Liver (tissue), 9 donors: Measurements from ENCODE around the gene MDN1. TPM values are rescaled to one million over a fixed set of nuclear protein-coding genes. Genes with fewer than 3 reads are reported as not detected.

ENCODE experiments used
- DNase-seq: peaks from one replicate; pipeline ENCODE4 v3.0.0-alpha.2; 2017; ENCODE audit warnings: low spot score
- H3K27ac ChIP-seq, 2 donors: one replicate each; pipeline ENCODE4 v1.7.0; 2013; ENCODE audit warnings: inconsistent platforms in 2 of 2, low read length in 2 of 2, control low read depth in 1 of 2, low read depth in 1 of 2, mild to moderate bottlenecking in 1 of 2
- H3K27me3 ChIP-seq, 4 donors: one replicate each; pipeline versions ENCODE4 v1.6.1 to v1.7.0; 2013; ENCODE audit warnings: low read length in 3 of 4, inconsistent platforms in 1 of 4, mild to moderate bottlenecking in 1 of 4, moderate library complexity in 1 of 4; ENCODE audit not compliant: control insufficient read depth in 4 of 4, insufficient read depth in 4 of 4
- H3K36me3 ChIP-seq, 4 donors: one replicate each; pipeline versions ENCODE4 v1.6.1 to v1.7.0; 2013; ENCODE audit warnings: low read length in 3 of 4, mild to moderate bottlenecking in 3 of 4, low read depth in 1 of 4, moderate library complexity in 1 of 4; ENCODE audit not compliant: control insufficient read depth in 4 of 4, insufficient read depth in 3 of 4
- H3K4me1 ChIP-seq, 4 donors: one replicate each; pipeline versions ENCODE4 v1.6.1 to v1.7.0; 2013; ENCODE audit warnings: low read length in 3 of 4, mild to moderate bottlenecking in 3 of 4, moderate library complexity in 1 of 4; ENCODE audit not compliant: control insufficient read depth in 4 of 4, insufficient read depth in 4 of 4
- H3K4me3 ChIP-seq, 3 donors: one replicate each; pipeline versions ENCODE4 v1.6.1 to v1.7.0; 2013; ENCODE audit warnings: low read length in 3 of 3, control low read depth in 1 of 3, low read depth in 1 of 3, mild to moderate bottlenecking in 1 of 3
- H3K9ac ChIP-seq, 2 donors: one replicate each; pipeline ENCODE4 v1.7.0; 2013; ENCODE audit warnings: low read length in 2 of 2, mild to moderate bottlenecking in 2 of 2, moderate library complexity in 2 of 2, control low read depth in 1 of 2, low read depth in 1 of 2
- H3K9me3 ChIP-seq, 4 donors: one replicate each; pipeline versions ENCODE4 v1.6.1 to v1.7.0; 2013; ENCODE audit warnings: low read length in 3 of 4; ENCODE audit not compliant: control insufficient read depth in 4 of 4
- ATF3 ChIP-seq: IDR thresholded peaks from 2 replicates; pipeline ENCODE4 v1.6.1; 2016; ENCODE audit warnings: antibody characterized with exemption
- CTCF ChIP-seq: fragments of 150-350 bp; IDR thresholded peaks from 2 replicates; pipeline ENCODE4 v1.5.1; 2017; ENCODE audit warnings: improper control_type of control experiment, low read depth, low read length; ENCODE audit not compliant: missing input control
- EGR1 ChIP-seq, 2 donors: IDR thresholded peaks; 2 replicates each; pipeline ENCODE4 v1.6.1; 2016 to 2018; ENCODE audit warnings: antibody characterized with exemption in 2 of 2, low read depth in 2 of 2
- FOXA1 ChIP-seq: IDR thresholded peaks from 2 replicates; pipeline ENCODE4 v1.6.1; 2016; ENCODE audit warnings: antibody characterized with exemption
- FOXA2 ChIP-seq: IDR thresholded peaks from 2 replicates; pipeline ENCODE4 v1.6.1; 2016; ENCODE audit warnings: antibody characterized with exemption
- GABPA ChIP-seq, 2 donors: IDR thresholded peaks in 1 of 2; conservative IDR thresholded peaks in 1 of 2; 2 replicates each; pipeline ENCODE4 v1.6.1; 2016; ENCODE audit warnings: antibody characterized with exemption in 2 of 2, mild to moderate bottlenecking in 1 of 2, moderate library complexity in 1 of 2
- HNF4A ChIP-seq, 2 donors: conservative IDR thresholded peaks; 2 replicates each; pipeline ENCODE4 v1.6.1; 2016; ENCODE audit warnings: antibody characterized with exemption in 2 of 2, mild to moderate bottlenecking in 2 of 2
- HNF4G ChIP-seq: IDR thresholded peaks from 2 replicates; pipeline ENCODE4 v1.6.1; 2016; ENCODE audit warnings: antibody characterized with exemption
- JUND ChIP-seq, 2 donors: IDR thresholded peaks; 2 replicates each; pipeline ENCODE4 v1.6.1; 2016; ENCODE audit warnings: antibody characterized with exemption in 2 of 2
- MAX ChIP-seq: IDR thresholded peaks from 2 replicates; pipeline ENCODE4 v1.6.1; 2016; ENCODE audit warnings: antibody characterized with exemption
- NR2F2 ChIP-seq: IDR thresholded peaks from 2 replicates; pipeline ENCODE4 v1.6.1; 2016; ENCODE audit warnings: antibody characterized with exemption
- RAD21 ChIP-seq, 2 donors: IDR thresholded peaks; 2 replicates each; pipeline ENCODE4 v1.6.1; 2016; ENCODE audit warnings: antibody characterized with exemption in 2 of 2, mild to moderate bottlenecking in 2 of 2
- REST ChIP-seq: IDR thresholded peaks from 2 replicates; pipeline ENCODE4 v1.6.1; 2016; ENCODE audit warnings: antibody characterized with exemption, mild to moderate bottlenecking
- RXRA ChIP-seq, 2 donors: IDR thresholded peaks; 2 replicates each; pipeline ENCODE4 v1.6.1; 2017 to 2018; ENCODE audit warnings: antibody characterized with exemption in 2 of 2, mild to moderate bottlenecking in 1 of 2
- SP1 ChIP-seq: IDR thresholded peaks from 2 replicates; pipeline ENCODE4 v1.6.1; 2018; ENCODE audit warnings: antibody characterized with exemption, mild to moderate bottlenecking
- TAF1 ChIP-seq: conservative IDR thresholded peaks from 2 replicates; pipeline ENCODE4 v1.6.1; 2016; ENCODE audit warnings: antibody characterized with exemption, mild to moderate bottlenecking
- YY1 ChIP-seq: IDR thresholded peaks from 2 replicates; pipeline ENCODE4 v1.6.1; 2016; ENCODE audit warnings: antibody characterized with exemption, mild to moderate bottlenecking
- ZBTB33 ChIP-seq: IDR thresholded peaks from 2 replicates; pipeline ENCODE4 v1.6.1; 2016; ENCODE audit warnings: antibody characterized with exemption
- WGBS: extraction: QIAGEN DNeasy Blood & Tissue Kit; methylation state at CpG from one replicate; pipeline ENCODE4 v1.1.7; 2013; 5-methylcytosine and 5-hydroxymethylcytosine counted together
- polyA plus RNA-seq, 2 donors: library from polyadenylated mRNA; stranded (reverse) in 1 of 2; unstranded in 1 of 2; fragments of 200-250 nt in 1 of 2; fragments of >200 nt in 1 of 2; fragmentation: Nextera tagmentation in 1 of 2; extraction: Ambion mirVana in 1 of 2; gene quantifications; one replicate each; pipeline versions ENCODE4 v1.2.1 to v1.2.3, GENCODE V29; 2013 to 2015
- total RNA-seq, 2 donors: library from RNA; depleted of rRNA; stranded (reverse); fragments of >200 nt; gene quantifications; one replicate each; pipeline ENCODE4 v1.2.3, GENCODE V29; 2014
- donor health status: healthy.
- donor health status: healthy.
- donor health status: healthy.
- donor health status: healthy.
- donor health status: healthy.

MDN1 gene
- total and polyA plus RNA-seq, 4 donors: 5.4 to 48.9 (median 22.8) TPM

- H3K27ac ChIP-seq: no peak overlapping the region
- H3K9ac ChIP-seq: no peak overlapping the region
- H3K4me1 ChIP-seq: no peaks in the 10 kb centered on the region
- DNase-seq: no peak
- TF ChIP-seq RAD21 (IDR thresholded peaks at IDR 0.05): no peak
- TF ChIP-seq MAX: no peak
- TF ChIP-seq EGR1 (IDR thresholded peaks at IDR 0.05; ENCODE audit: low read depth in 2 of 2): no peak
- no peak for TF ChIP-seq HNF4A (conservative IDR thresholded peaks at IDR 0.05)
- TF ChIP-seq HNF4G: no peak
- TF ChIP-seq RXRA (IDR thresholded peaks at IDR 0.05): no peak
- TF ChIP-seq FOXA2: no peak
- TF ChIP-seq TAF1: no peak
- no peak for TF ChIP-seq FOXA1
- TF ChIP-seq JUND (IDR thresholded peaks at IDR 0.05): no peak
- TF ChIP-seq YY1: no peak
- TF ChIP-seq REST: no peak
- no peak for TF ChIP-seq NR2F2
- no peak for TF ChIP-seq ZBTB33
- TF ChIP-seq SP1: no peak
- no peak for TF ChIP-seq CTCF
- no peak for TF ChIP-seq ATF3
- TF ChIP-seq GABPA (IDR thresholded peaks at IDR 0.05 in 1 of 2, conservative IDR thresholded peaks at IDR 0.05 in 1 of 2): no peak
- H3K4me3 ChIP-seq: no peak overlapping the region
- 78% methylated on average over 7 of the region's 7 CpGs for WGBS
- H3K9me3 ChIP-seq: no peaks in the 10 kb centered on the region
- H3K27me3 ChIP-seq: no peaks in the 10 kb centered on the region
- peaks cover 15 to 94% (median 85%) of the 10 kb centered on the region in 4 donors for H3K36me3 ChIP-seq
Observed at GRCh38 chr6:89675949-89676748, 143.4 kb downstream of the MDN1 start.
